ENCODE data around the gene FBXO48.

FBXO48 gene

GRCh38 chr2:68483011-68483410 is 15.9 kb upstream of the FBXO48 start:
- H3K36me3 Mint-ChIP-seq (ENCODE audit: low read depth) = no peaks in the 10 kb centered on the region
- no peak overlapping the region for H3K27ac Mint-ChIP-seq
- H3K9me3 Mint-ChIP-seq = no peaks in the 10 kb centered on the region
- H3K27me3 Mint-ChIP-seq (ENCODE audit: low read depth) = peaks cover 13% of the 10 kb centered on the region
- no peak overlapping the region for H3K4me3 Mint-ChIP-seq
- H3K4me1 Mint-ChIP-seq (ENCODE audit: low read depth) = peaks cover 2% of the 10 kb centered on the region

- no peaks in the 10 kb centered on the region for H3K9me3 Mint-ChIP-seq
- H3K4me1 Mint-ChIP-seq (ENCODE audit: low read depth) = no peaks in the 10 kb centered on the region
- H3K27ac Mint-ChIP-seq = no peak overlapping the region
- no peaks in the 10 kb centered on the region for H3K36me3 Mint-ChIP-seq (ENCODE audit: low read depth)
- peaks cover 13% of the 10 kb centered on the region for H3K27me3 Mint-ChIP-seq (ENCODE audit: low read depth)
- no peak overlapping the region for H3K4me3 Mint-ChIP-seq
Measured at GRCh38 chr2:68482296-68482820, 15.3 kb upstream of the FBXO48 start.

- Mint-ChIP-seq H3K27ac (no peak overlapping the region), H3K36me3 (ENCODE audit: low read depth) (no peaks in the 10 kb centered on the region), H3K27me3 (ENCODE audit: low read depth) (peaks cover 13% of the 10 kb centered on the region), H3K4me3 (no peak overlapping the region), H3K4me1 (ENCODE audit: low read depth) (no peaks in the 10 kb centered on the region), H3K9me3 (no peaks in the 10 kb centered on the region)
Measured at GRCh38 chr2:68478688-68479087, 11.6 kb upstream of the FBXO48 start.

- Mint-ChIP-seq H3K27me3 (ENCODE audit: low read depth) (peaks cover 17% of the 10 kb centered on the region), H3K9me3 (no peaks in the 10 kb centered on the region), H3K4me1 (ENCODE audit: low read depth) (peaks cover 3% of the 10 kb centered on the region), H3K36me3 (ENCODE audit: low read depth) (no peaks in the 10 kb centered on the region), H3K4me3 (no peak overlapping the region), H3K27ac (no peak overlapping the region)
Measured at GRCh38 chr2:68476454-68476853, 9.4 kb upstream of the FBXO48 start.

- Mint-ChIP-seq H3K9me3 (no peaks in the 10 kb centered on the region), H3K36me3 (ENCODE audit: low read depth) (no peaks in the 10 kb centered on the region)
Measured at GRCh38 chr2:68475576-68475975, 8.5 kb upstream of the FBXO48 start.

GRCh38 chr2:68475110-68475509 is 8.0 kb upstream of the FBXO48 start:
- H3K4me3 Mint-ChIP-seq = no peak overlapping the region

More at GRCh38 chr2:68475576-68475975, 8.5 kb upstream of the FBXO48 start:
- Mint-ChIP-seq H3K4me3 (no peak overlapping the region), H3K27ac (no peak overlapping the region), H3K4me1 (ENCODE audit: low read depth) (peaks cover 4% of the 10 kb centered on the region), H3K27me3 (ENCODE audit: low read depth) (peaks cover 13% of the 10 kb centered on the region)

GRCh38 chr2:68472796-68473414 is 5.8 kb upstream of the FBXO48 start:
- peaks cover 3% of the 10 kb centered on the region for H3K36me3 Mint-ChIP-seq (ENCODE audit: low read depth)
- H3K4me3 Mint-ChIP-seq = no peak overlapping the region
- peaks cover 13% of the 10 kb centered on the region for H3K27me3 Mint-ChIP-seq (ENCODE audit: low read depth)
- H3K4me1 Mint-ChIP-seq (ENCODE audit: low read depth) = peaks cover 15% of the 10 kb centered on the region
- H3K9me3 Mint-ChIP-seq = no peaks in the 10 kb centered on the region
- H3K27ac Mint-ChIP-seq = no peak overlapping the region

More at GRCh38 chr2:68475110-68475509, 8.0 kb upstream of the FBXO48 start:
- peaks cover 13% of the 10 kb centered on the region for H3K27me3 Mint-ChIP-seq (ENCODE audit: low read depth)
- H3K27ac Mint-ChIP-seq = no peak overlapping the region
- H3K4me1 Mint-ChIP-seq (ENCODE audit: low read depth) = peaks cover 4% of the 10 kb centered on the region
- no peaks in the 10 kb centered on the region for H3K36me3 Mint-ChIP-seq (ENCODE audit: low read depth)
- H3K9me3 Mint-ChIP-seq = no peaks in the 10 kb centered on the region

GRCh38 chr2:68471385-68471784 is 4.3 kb upstream of the FBXO48 start:
- Mint-ChIP-seq H3K9me3 (no peaks in the 10 kb centered on the region), H3K27me3 (ENCODE audit: low read depth) (peaks cover 13% of the 10 kb centered on the region), H3K4me1 (ENCODE audit: low read depth) (peaks cover 19% of the 10 kb centered on the region), H3K27ac (no peak overlapping the region), H3K4me3 (no peak overlapping the region), H3K36me3 (ENCODE audit: low read depth) (peaks cover 3% of the 10 kb centered on the region)

GRCh38 chr2:68469935-68470334 is 2.8 kb upstream of the FBXO48 start:
- H3K27me3 Mint-ChIP-seq (ENCODE audit: low read depth) = peaks cover 13% of the 10 kb centered on the region
- H3K4me3 Mint-ChIP-seq = no peak overlapping the region
- H3K4me1 Mint-ChIP-seq (ENCODE audit: low read depth) = peaks cover 32% of the 10 kb centered on the region
- H3K36me3 Mint-ChIP-seq (ENCODE audit: low read depth) = peaks cover 5% of the 10 kb centered on the region
- H3K9me3 Mint-ChIP-seq = no peaks in the 10 kb centered on the region
- no peak overlapping the region for H3K27ac Mint-ChIP-seq

- H3K27me3 Mint-ChIP-seq (ENCODE audit: low read depth) = peaks cover 13% of the 10 kb centered on the region
- H3K4me1 Mint-ChIP-seq (ENCODE audit: low read depth) = peaks cover 39% of the 10 kb centered on the region
- H3K9me3 Mint-ChIP-seq = no peaks in the 10 kb centered on the region
- peak overlapping the region; percentile 5 for H3K27ac Mint-ChIP-seq
- peak overlapping the region; percentile 92 for H3K4me3 Mint-ChIP-seq
- H3K36me3 Mint-ChIP-seq (ENCODE audit: low read depth) = peaks cover 5% of the 10 kb centered on the region
Measured at GRCh38 chr2:68468801-68469200, 1.7 kb upstream of the FBXO48 start.

GRCh38 chr2:68466778-68467076 is 367 bp downstream of the FBXO48 start:
- H3K27ac Mint-ChIP-seq = peak overlapping the region; percentile 93

GRCh38 chr2:68466361-68466777 is 725 bp downstream of the FBXO48 start:
- Mint-ChIP-seq H3K27me3 (ENCODE audit: low read depth) (peaks cover 5% of the 10 kb centered on the region), H3K4me3 (peak overlapping the region; percentile 92), H3K36me3 (ENCODE audit: low read depth) (peaks cover 5% of the 10 kb centered on the region), H3K4me1 (ENCODE audit: low read depth) (peaks cover 39% of the 10 kb centered on the region), H3K27ac (peak overlapping the region; percentile 93), H3K9me3 (no peaks in the 10 kb centered on the region)

More at GRCh38 chr2:68466778-68467076, 367 bp downstream of the FBXO48 start:
- H3K27me3 Mint-ChIP-seq (ENCODE audit: low read depth) = peaks cover 5% of the 10 kb centered on the region
- peaks cover 39% of the 10 kb centered on the region for H3K4me1 Mint-ChIP-seq (ENCODE audit: low read depth)
- H3K4me3 Mint-ChIP-seq = peak overlapping the region; percentile 92
- no peaks in the 10 kb centered on the region for H3K9me3 Mint-ChIP-seq
- peaks cover 5% of the 10 kb centered on the region for H3K36me3 Mint-ChIP-seq (ENCODE audit: low read depth)

GRCh38 chr2:68465081-68465916 is 1.8 kb downstream of the FBXO48 start:
- H3K4me1 Mint-ChIP-seq (ENCODE audit: low read depth) = peaks cover 41% of the 10 kb centered on the region
- no peaks in the 10 kb centered on the region for H3K9me3 Mint-ChIP-seq
- peak overlapping the region; percentile 92 for H3K4me3 Mint-ChIP-seq
- H3K36me3 Mint-ChIP-seq (ENCODE audit: low read depth) = peaks cover 5% of the 10 kb centered on the region
- H3K27me3 Mint-ChIP-seq (ENCODE audit: low read depth) = no peaks in the 10 kb centered on the region
- H3K27ac Mint-ChIP-seq = peak overlapping the region; percentile 93

GRCh38 chr2:68464651-68465050 is 2.4 kb downstream of the FBXO48 start:
- H3K4me3 Mint-ChIP-seq = no peak overlapping the region
- no peaks in the 10 kb centered on the region for H3K27me3 Mint-ChIP-seq (ENCODE audit: low read depth)
- H3K4me1 Mint-ChIP-seq (ENCODE audit: low read depth) = peaks cover 41% of the 10 kb centered on the region
- peaks cover 5% of the 10 kb centered on the region for H3K36me3 Mint-ChIP-seq (ENCODE audit: low read depth)
- no peaks in the 10 kb centered on the region for H3K9me3 Mint-ChIP-seq
- H3K27ac Mint-ChIP-seq = no peak overlapping the region

All from T-helper 1 cell treated with Interleukin-12 subunit alpha and Interleukin-12 subunit beta and Interleukin-4 antibody, amounts not matched to agents 30 μg/mL and 1 μg/mL, for 36 hours (primary cell).